ENCODE data around the gene CLCN1. TPM values are rescaled to one million over a fixed set of nuclear protein-coding genes. Genes with fewer than 3 reads are reported as not detected.
A peak's percentile ranks its signal among the peaks of the same experiment; 100 is the strongest.

Gene CLCN1
- total RNA-seq, 4 donors from 2014 or later: 0.24 to 0.79 TPM; not detected in 2

DNA sequence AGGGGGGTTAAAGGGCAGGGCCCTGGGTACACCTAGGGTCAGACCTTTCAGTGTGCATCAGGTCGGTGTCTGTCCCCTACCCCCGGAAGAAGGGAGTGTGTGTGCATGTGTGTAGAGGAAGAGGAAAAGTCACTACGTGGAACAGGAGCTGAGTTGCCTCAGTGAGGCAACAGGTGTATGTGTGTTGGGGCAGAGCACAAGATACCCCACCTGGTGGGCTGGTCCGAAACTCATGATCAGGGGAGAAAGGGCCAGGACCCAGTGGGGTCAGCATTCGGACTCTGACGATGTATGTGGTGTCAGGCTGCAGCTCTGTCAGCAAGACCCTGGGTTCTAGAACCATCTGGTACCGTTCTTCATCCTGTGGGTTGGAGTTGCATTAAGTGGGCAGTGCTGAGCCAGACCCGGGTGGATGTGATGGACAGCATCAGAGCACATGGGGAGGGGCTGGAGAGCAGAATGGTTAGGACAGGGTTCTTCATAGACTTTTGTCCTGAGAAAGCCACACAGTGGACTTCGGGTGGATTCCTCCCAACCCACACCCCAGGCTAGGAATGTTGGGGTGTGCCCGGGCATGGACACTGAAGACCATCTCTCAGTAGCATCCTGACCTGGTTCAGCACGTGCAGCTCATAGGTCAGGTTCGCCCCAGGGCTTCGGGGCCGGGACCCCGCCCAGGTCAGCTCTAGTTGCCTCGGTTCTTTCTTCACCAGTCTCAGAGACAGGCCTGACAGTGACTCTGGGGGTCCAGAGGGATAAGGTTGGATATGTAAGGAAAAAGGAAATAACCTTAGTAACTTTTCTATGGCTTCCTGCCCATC lies 82.0 kb downstream of the CLCN1 start:
- TF ChIP-seq, protein P1, sequence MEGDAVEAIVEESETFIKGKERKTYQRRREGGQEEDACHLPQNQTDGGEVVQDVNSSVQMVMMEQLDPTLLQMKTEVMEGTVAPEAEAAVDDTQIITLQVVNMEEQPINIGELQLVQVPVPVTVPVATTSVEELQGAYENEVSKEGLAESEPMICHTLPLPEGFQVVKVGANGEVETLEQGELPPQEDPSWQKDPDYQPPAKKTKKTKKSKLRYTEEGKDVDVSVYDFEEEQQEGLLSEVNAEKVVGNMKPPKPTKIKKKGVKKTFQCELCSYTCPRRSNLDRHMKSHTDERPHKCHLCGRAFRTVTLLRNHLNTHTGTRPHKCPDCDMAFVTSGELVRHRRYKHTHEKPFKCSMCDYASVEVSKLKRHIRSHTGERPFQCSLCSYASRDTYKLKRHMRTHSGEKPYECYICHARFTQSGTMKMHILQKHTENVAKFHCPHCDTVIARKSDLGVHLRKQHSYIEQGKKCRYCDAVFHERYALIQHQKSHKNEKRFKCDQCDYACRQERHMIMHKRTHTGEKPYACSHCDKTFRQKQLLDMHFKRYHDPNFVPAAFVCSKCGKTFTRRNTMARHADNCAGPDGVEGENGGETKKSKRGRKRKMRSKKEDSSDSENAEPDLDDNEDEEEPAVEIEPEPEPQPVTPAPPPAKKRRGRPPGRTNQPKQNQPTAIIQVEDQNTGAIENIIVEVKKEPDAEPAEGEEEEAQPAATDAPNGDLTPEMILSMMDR (IDR thresholded peaks at IDR 0.05): no peak
- DNase-seq (ENCODE audit: low spot score) (peak; percentile 15), ATAC-seq (ENCODE audit: low FRiP score) (no peak)

DNA sequence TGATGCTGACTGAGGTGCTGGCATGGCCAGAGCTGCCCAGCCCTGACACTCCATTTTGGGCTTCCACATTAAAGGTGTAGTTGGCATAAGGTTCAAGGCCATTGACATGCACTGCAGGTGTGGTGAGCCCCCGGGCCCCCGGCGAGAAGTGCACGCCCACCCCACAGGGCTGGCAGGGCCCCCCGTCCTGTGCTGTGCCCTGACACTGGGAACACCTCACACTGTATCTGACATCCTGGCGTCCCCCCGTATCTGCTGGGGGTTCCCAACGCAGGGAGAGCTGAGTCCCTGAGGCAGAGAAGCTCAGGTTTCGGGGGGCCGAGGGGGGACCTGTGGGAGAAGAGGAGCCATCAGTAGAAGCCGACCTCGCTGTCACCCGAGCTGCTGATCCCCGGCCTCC lies 82.7 kb downstream of the CLCN1 start:
- ATAC-seq (ENCODE audit: low FRiP score): no peak
- TF ChIP-seq, protein P1 (IDR thresholded peaks at IDR 0.05): no peak
- DNase-seq (ENCODE audit: low spot score): no peak

DNA sequence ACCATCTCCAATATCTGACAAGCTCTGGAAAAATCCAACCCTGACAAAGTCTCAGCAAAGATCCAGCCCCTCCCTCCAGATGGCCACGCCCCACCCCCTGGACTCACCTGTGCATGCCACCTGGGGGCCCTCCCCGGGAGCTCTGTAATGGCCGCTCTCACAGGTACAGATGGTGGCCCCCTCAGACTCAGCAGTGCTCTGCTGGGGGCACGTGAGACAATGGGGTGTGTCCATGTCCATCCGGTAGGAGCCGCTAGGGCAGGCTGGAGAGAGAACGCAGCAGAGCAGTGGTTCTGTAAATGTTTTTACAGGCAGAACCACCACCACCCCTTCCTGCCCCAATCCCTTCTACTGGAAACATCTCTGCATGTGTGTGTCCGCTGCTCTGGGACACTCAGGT lies 83.2 kb downstream of the CLCN1 start:
- TF ChIP-seq, protein P1 (IDR thresholded peaks at IDR 0.05): no peak
- DNase-seq (ENCODE audit: low spot score): no peak
- ATAC-seq (ENCODE audit: low FRiP score): no peak

DNA sequence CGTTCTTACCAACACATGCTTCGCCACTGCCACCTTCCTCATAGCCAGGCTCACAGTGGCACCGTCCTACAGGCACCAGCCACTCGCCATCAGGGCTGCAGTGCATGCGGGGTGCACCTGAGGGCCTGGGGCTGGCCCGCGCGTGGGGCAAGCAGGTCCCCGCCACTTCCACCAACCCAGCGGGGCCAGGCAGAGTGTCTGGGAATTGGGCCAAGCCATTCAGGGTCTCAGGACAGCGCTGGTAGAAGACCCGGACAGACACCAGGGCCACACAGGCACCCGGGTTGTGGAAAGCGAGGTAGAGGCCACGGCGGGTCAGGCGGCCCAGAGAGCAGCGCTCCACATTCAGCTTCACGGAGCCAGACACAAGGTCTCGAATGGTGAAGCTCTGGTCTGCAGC lies 83.7 kb downstream of the CLCN1 start:
- ATAC-seq (ENCODE audit: low FRiP score): no peak
- no peak for DNase-seq (ENCODE audit: low spot score)
- TF ChIP-seq, protein P1 (IDR thresholded peaks at IDR 0.05): no peak

DNA sequence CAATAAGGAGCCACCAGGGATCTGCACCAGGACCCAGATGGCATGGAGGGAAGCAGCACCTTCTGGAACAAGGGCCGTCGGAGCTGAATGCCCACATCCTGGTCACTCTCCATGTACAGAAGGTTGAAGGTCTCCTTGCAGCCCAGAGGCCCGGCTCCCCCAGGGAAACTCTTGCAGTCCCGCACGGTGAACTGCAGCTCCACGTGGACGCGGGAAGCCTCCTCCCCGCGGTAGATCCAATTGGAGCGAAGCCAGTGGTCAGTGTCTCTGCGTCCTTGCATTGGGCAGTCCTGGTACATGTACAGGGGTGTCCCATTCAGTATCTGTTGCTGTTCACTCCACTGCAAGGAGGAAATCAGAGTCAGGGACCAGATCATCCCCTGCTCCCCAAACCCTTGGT lies 85.4 kb downstream of the CLCN1 start:
- TF ChIP-seq, protein P1 (IDR thresholded peaks at IDR 0.05): no peak
- ATAC-seq (ENCODE audit: low FRiP score) (no peak), DNase-seq (ENCODE audit: low spot score) (no peak)

Small RNAs within 50 kb of the gene (small RNA-seq; reads per million reads assigned to genes)
- gene MIR6892 (0.90 reads per million), gene RN7SL481P (not detected), gene RN7SL535P (not detected)

Other genes with a start within 250 kb of the CLCN1 start
- gene PIP, start 184.0 kb upstream of the CLCN1 start, total RNA-seq: not detected
- gene TAS2R39, start 132.7 kb upstream of the CLCN1 start, total RNA-seq: not detected
- gene TAS2R40, start 94.1 kb upstream of the CLCN1 start, total RNA-seq: not detected
- gene GSTK1, start 52.7 kb upstream of the CLCN1 start, total RNA-seq: 100 to 1,000 TPM; 159 to 243 (median 177) TPM
- gene TMEM139, start 31.2 kb upstream of the CLCN1 start, total RNA-seq: 1 to 10 TPM in 3 of 4 donors, not detected in 1; 1.1 to 3.8 (median 1.6) TPM
- 10 to 100 TPM in 3 of 4 donors, 1 to 10 TPM in 1; 7.7 to 21.6 (median 13.3) TPM for gene CASP2, start 27.8 kb upstream of the CLCN1 start, total RNA-seq
- 1 to 10 TPM in 1 of 4 donors, under 1 TPM in 3; 0.56 to 1.2 (median 0.77) TPM for gene FAM131B, start 46.6 kb downstream of the CLCN1 start, total RNA-seq
- 100 to 1,000 TPM in 1 of 4 donors, 10 to 100 TPM in 3; 48.2 to 138 (median 62.8) TPM for gene ZYX, start 65.2 kb downstream of the CLCN1 start, total RNA-seq
- gene EPHA1, start 92.7 kb downstream of the CLCN1 start, total RNA-seq: under 1 TPM in 2 of 4 donors, not detected in 2; 0.13 to 0.46 TPM
- gene TAS2R60, start 127.3 kb downstream of the CLCN1 start, total RNA-seq: not detected
- gene TAS2R41, start 161.8 kb downstream of the CLCN1 start, total RNA-seq: not detected

Data from omental fat pad (tissue), 4 donors.